Naive thymus-derived CD4-positive, alpha-beta T cell (primary cell): Measurements from ENCODE around the gene STXBP3. TPM values are rescaled to one million over a fixed set of nuclear protein-coding genes. Genes with fewer than 3 reads are reported as not detected.

Source experiments
- ATAC-seq: fragments of 150-1000 bp; cut with Tn5 transposase; 2 replicates; pipeline ENCODE4 v1.10.0; 2021; ENCODE audit warnings: mild to moderate bottlenecking, moderate library complexity
- CTCF ChIA-PET: fragments of 350-600 bp; sonication (Branson Sonifier 250); formaldehyde crosslinking; loops from one replicate; lab custom pipeline; 2021; ENCODE audit warnings: antibody characterized with exemption; lab: Charles Lee
- POLR2A ChIA-PET: fragments of 350-600 bp; sonication (Branson Sonifier 250); formaldehyde crosslinking; loops from one replicate; lab custom pipeline; 2021; ENCODE audit warnings: antibody characterized with exemption, inconsistent platforms; lab: Charles Lee
- DNase-seq, 9 donors: peaks; one replicate each; pipeline versions ENCODE4 v3.0.0 to v3.0.0-alpha.2; 2020 to 2022; ENCODE audit warnings: mixed read lengths in 1 of 9
- H3K27ac ChIP-seq: one replicate; pipeline ENCODE4 v1.7.0; 2013; ENCODE audit warnings: mild to moderate bottlenecking, low read depth, low read length, moderate library complexity
- H3K27me3 ChIP-seq, 2 donors: one replicate each; pipeline ENCODE4 v1.7.0; 2013; ENCODE audit warnings: low read length in 2 of 2, mild to moderate bottlenecking in 2 of 2, moderate library complexity in 2 of 2; ENCODE audit not compliant: control insufficient read depth in 2 of 2, insufficient read depth in 2 of 2
- H3K36me3 ChIP-seq, 3 experiments: 1 replicate in 2 of 3; 2 replicates in 1 of 3; pipeline ENCODE4 v1.7.0; 2013; ENCODE audit warnings: low read length in 3 of 3, mild to moderate bottlenecking in 3 of 3, moderate library complexity in 1 of 3; ENCODE audit not compliant: insufficient read depth in 3 of 3, control insufficient read depth in 2 of 3
- H3K4me1 ChIP-seq, 2 donors: one replicate each; pipeline ENCODE4 v1.7.0; 2013; ENCODE audit warnings: low read length in 2 of 2, mild to moderate bottlenecking in 2 of 2, moderate library complexity in 1 of 2; ENCODE audit not compliant: control insufficient read depth in 2 of 2, insufficient read depth in 2 of 2
- H3K4me3 ChIP-seq: 2 replicates; pipeline ENCODE4 v1.7.0; 2013; ENCODE audit warnings: mild to moderate bottlenecking, low read length
- H3K9me3 ChIP-seq, 3 experiments: 1 replicate in 2 of 3; 2 replicates in 1 of 3; pipeline ENCODE4 v1.7.0; 2013; ENCODE audit warnings: low read length in 3 of 3; ENCODE audit not compliant: control insufficient read depth in 2 of 3
- H3K27ac Mint-ChIP-seq, 9 donors: one replicate each; pipeline ENCODE4 v1.8.0; 2020 to 2022; ENCODE audit warnings: mixed read lengths in 9 of 9, mild to moderate bottlenecking in 8 of 9, moderate library complexity in 5 of 9, inconsistent platforms in 2 of 9
- H3K27me3 Mint-ChIP-seq, 5 donors: one replicate each; pipeline ENCODE4 v1.8.0; 2021 to 2022; ENCODE audit warnings: mixed read lengths in 5 of 5, mild to moderate bottlenecking in 1 of 5
- H3K36me3 Mint-ChIP-seq, 5 donors: one replicate each; pipeline ENCODE4 v1.8.0; 2020 to 2022; ENCODE audit warnings: mixed read lengths in 5 of 5, mild to moderate bottlenecking in 3 of 5, inconsistent platforms in 1 of 5
- H3K4me1 Mint-ChIP-seq, 7 donors: one replicate each; pipeline ENCODE4 v1.8.0; 2020 to 2022; ENCODE audit warnings: mixed read lengths in 7 of 7, mild to moderate bottlenecking in 3 of 7, inconsistent platforms in 1 of 7
- H3K4me3 Mint-ChIP-seq, 10 donors: one replicate each; pipeline ENCODE4 v1.8.0; 2020 to 2022; ENCODE audit warnings: mild to moderate bottlenecking in 10 of 10, mixed read lengths in 10 of 10, moderate library complexity in 6 of 10, inconsistent platforms in 2 of 10
- H3K9me3 Mint-ChIP-seq, 11 donors: one replicate each; pipeline ENCODE4 v1.8.0; 2020 to 2022; ENCODE audit warnings: mixed read lengths in 11 of 11, mild to moderate bottlenecking in 4 of 11, inconsistent platforms in 1 of 11, moderate library complexity in 1 of 11
- intact Hi-C, 2 donors: fragments of 100-400 bp; cut with micrococcal nuclease; formaldehyde crosslinking; loops; one replicate each; pipeline ENCODE4 v1.15.1; 2023
- polyA plus RNA-seq, 2 donors: library from polyadenylated mRNA; unstranded; fragments of 300-500 nt; fragmentation: Illumina TruSeq; gene quantifications; one replicate each; pipeline ENCODE4 v1.2.3, GENCODE V29; 2021
- total RNA-seq, 6 experiments: library from RNA in 5 of 6; stranded (reverse) in 5 of 6; gene quantifications; 1 replicate in 5 of 6; 2 replicates in 1 of 6; pipeline ENCODE4 v1.2.3 and lab custom pipeline; 2021 to 2026

Gene STXBP3
- total and polyA plus RNA-seq, 7 experiments from 2014 or later: 38.3 to 75.2 (median 53.0) TPM

DNA sequence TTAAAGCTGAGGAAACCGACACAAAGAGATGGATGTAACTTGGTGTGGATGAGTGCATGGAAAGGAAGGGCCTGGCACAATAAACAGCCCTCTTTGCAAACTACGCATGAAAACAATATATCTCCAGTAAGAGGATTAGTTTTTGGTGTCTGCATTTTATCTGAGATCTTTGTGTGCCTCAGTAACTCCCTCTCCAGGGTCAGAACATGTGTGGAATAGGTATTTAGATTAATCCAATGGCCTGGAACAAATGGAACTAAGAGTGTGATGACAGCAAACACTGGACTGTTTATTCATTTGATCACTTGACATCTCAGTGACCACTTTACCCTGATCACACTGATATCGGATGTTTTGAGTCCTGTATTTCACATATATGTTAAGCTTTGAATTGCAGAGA lies 65.1 kb downstream of the STXBP3 start:
- Mint-ChIP-seq H3K9me3 (no peaks in the 10 kb centered on the region), H3K4me1 (no peaks in the 10 kb centered on the region), H3K27ac (no peak overlapping the region), H3K36me3 (peaks cover 0 to 13% (median 6%) of the 10 kb centered on the region in 5 donors), H3K4me3 (no peak overlapping the region), H3K27me3 (peaks cover 0 to 22% (median 0%) of the 10 kb centered on the region in 5 donors)
- POLR2A ChIA-PET: no interaction called here
- no peak for DNase-seq
- no peaks in the 10 kb centered on the region for H3K27me3 ChIP-seq
- peaks cover 0 to 7% (median under 1%) of the 10 kb centered on the region in 3 experiments for H3K36me3 ChIP-seq
- H3K4me1 ChIP-seq: no peaks in the 10 kb centered on the region
- no peak overlapping the region for H3K27ac ChIP-seq
- H3K4me3 ChIP-seq: no peak overlapping the region
- no peaks in the 10 kb centered on the region for H3K9me3 ChIP-seq
- CTCF ChIA-PET: no interaction called here
- no peak for ATAC-seq
- intact Hi-C loops: no loop called here

DNA sequence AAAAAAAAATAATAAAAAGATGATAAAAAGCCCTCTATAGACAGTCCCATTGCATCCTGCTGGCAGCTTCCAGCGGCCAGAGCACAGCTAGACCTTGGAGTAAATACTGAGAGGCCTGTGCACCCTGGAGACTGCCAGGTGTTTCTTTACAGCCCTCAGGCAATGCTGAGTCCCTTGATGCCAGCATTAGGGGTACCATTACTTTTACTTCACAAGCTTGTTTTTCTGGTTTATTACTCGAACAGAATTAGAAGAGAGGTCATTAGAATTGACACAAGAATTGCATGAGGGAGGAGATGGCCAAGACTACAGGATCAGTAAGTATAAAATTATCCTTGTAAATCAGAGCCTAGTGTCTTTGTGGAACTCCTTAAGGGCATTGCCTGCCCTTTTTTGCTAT lies 66.9 kb downstream of the STXBP3 start:
- ChIA-PET CTCF (no interaction called here), POLR2A (no interaction called here)

DNA sequence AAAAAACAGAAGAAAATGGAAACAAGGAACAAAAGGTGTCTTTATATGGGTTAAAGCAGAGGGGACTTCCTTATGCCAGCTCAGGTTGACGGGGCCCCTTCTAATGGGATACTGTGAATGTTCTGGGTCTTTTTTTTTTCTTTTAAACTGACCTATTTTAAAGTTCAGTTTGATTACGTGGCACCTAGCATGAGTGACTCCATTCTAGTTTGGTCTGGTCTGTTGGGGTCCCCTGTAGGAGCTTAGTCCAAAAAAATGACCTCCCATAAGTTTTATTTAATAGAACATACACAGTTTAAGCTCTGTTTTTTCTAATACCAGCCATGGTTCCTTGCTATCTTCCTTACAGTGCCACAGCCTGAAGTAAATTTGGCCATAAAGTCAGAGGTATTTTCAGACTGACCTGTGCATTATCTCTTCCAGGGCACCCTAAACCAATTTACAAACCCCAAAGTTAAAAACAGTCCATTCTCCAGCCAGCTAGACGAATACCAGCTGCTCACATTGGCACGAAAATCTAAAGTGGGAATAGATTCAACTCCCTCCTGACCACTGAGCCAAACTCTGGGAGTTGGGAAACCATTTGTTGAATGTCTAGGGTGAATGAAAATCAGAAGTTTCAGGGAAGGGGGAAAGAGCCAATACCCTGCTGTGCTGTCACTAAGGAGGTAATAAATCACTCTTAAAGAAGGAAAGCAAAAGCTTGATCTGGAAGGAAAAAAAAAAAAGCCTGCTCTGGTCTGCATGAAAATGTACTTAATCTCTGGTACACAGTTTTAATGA lies 68.1 kb downstream of the STXBP3 start:
- no peaks in the 10 kb centered on the region for H3K36me3 ChIP-seq
- no peak overlapping the region for H3K4me3 Mint-ChIP-seq
- H3K36me3 Mint-ChIP-seq: peaks cover 0 to 5% (median 2%) of the 10 kb centered on the region in 5 donors
- H3K4me3 ChIP-seq: no peak overlapping the region
- intact Hi-C loops: no loop called here
- no peak overlapping the region for H3K27ac ChIP-seq
- no peaks in the 10 kb centered on the region for H3K9me3 Mint-ChIP-seq
- DNase-seq (no peak), ATAC-seq (no peak)
- no peaks in the 10 kb centered on the region for H3K4me1 Mint-ChIP-seq
- H3K9me3 ChIP-seq: no peaks in the 10 kb centered on the region
- H3K27me3 Mint-ChIP-seq: peaks cover 0 to 27% (median 4%) of the 10 kb centered on the region in 5 donors
- H3K4me1 ChIP-seq: no peaks in the 10 kb centered on the region
- ChIA-PET CTCF (no interaction called here), POLR2A (interaction anchor here (1.1 kb wide), 1 partner anchor 16 kb away, joined by 5 read pairs; no protein-coding TSS in a partner anchor)
- H3K27ac Mint-ChIP-seq: no peak overlapping the region
- no peaks in the 10 kb centered on the region for H3K27me3 ChIP-seq

More for the DNA sequence above, 66.9 kb downstream of the STXBP3 start:
- Histone ChIP-seq H3K36me3 (peaks cover 0 to 3% (median 0%) of the 10 kb centered on the region in 3 experiments), H3K4me1 (no peaks in the 10 kb centered on the region), H3K4me3 (no peak overlapping the region), H3K9me3 (no peaks in the 10 kb centered on the region), H3K27ac (no peak overlapping the region), H3K27me3 (no peaks in the 10 kb centered on the region)
- Mint-ChIP-seq H3K36me3 (peaks cover 0 to 10% (median 4%) of the 10 kb centered on the region in 5 donors), H3K27me3 (peaks cover 0 to 27% (median 0%) of the 10 kb centered on the region in 5 donors), H3K4me1 (no peaks in the 10 kb centered on the region), H3K9me3 (no peaks in the 10 kb centered on the region), H3K27ac (no peak overlapping the region), H3K4me3 (no peak overlapping the region)
- DNase-seq (no peak), ATAC-seq (no peak)
- intact Hi-C loops: no loop called here

DNA sequence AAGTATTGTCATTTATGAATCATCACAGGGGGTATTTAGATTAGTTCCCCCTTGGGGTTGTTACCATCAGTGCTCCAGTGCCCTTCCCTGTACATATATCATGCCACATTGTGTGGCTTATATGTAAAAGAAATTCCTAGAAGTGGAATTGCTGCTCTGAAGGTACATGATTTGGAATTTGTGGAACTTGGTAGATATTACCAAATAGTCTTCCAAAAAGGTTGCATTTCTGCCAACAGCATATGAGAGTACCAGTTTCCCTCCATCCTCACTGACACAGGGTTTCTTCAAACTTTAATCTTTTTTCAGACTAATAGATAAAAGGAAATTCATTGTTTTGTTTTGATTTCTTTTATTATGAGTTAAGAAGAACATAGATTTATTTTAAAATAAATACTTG lies 69.1 kb downstream of the STXBP3 start:
- peaks cover 0 to under 1% (median 0%) of the 10 kb centered on the region in 5 donors for H3K36me3 Mint-ChIP-seq
- Histone ChIP-seq H3K4me3 (no peak overlapping the region), H3K27me3 (no peaks in the 10 kb centered on the region), H3K9me3 (no peaks in the 10 kb centered on the region), H3K27ac (no peak overlapping the region), H3K36me3 (no peaks in the 10 kb centered on the region), H3K4me1 (no peaks in the 10 kb centered on the region)
- intact Hi-C loops: no loop called here
- DNase-seq (no peak), ATAC-seq (no peak)
- no peaks in the 10 kb centered on the region for H3K4me1 Mint-ChIP-seq
- no peak overlapping the region for H3K4me3 Mint-ChIP-seq
- peaks cover 0 to 33% (median 7%) of the 10 kb centered on the region in 5 donors for H3K27me3 Mint-ChIP-seq
- ChIA-PET POLR2A (no interaction called here), CTCF (no interaction called here)
- H3K27ac Mint-ChIP-seq: no peak overlapping the region
- no peaks in the 10 kb centered on the region for H3K9me3 Mint-ChIP-seq

DNA sequence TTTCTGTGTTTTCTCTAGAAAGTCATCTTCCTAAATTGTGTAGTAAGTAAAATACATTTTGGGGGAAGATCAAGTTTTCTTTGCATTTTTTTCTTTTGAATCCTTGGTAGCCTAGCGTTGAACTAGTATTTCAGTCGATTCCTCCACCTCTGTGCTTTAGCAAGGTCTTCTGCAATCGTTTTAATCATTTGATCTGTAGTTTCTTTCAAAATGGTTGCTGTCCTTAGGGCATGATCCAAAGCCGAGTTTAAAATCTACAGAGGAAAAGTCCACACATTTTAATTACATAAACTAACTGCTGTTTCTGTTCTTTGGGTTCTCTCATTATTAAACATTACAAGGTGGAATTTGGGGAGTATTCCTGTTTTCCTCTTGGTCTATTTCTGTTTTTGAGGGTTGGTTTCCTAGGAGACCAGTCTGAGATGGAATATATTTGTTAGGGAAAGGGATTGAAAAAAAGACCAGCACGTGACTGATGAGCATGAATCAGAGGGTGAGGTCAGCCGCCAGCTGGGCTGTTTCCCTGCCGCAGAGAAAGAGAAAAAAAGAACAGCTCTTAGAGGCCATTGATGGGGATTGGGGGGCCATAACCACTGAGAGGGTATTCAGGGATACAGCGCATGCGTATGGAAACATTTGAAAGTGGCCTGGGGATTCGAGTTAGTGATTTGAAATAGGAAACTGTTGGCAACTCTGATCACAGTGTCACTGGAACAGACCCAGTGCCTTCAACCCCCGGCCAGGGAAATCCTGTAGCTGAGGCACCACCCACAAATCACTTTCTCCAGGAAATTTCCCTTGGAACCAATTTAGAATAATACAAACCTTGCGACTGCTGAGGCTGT lies 69.8 kb downstream of the STXBP3 start:
- DNase-seq (no peak), ATAC-seq (no peak)
- Mint-ChIP-seq H3K4me1 (no peaks in the 10 kb centered on the region), H3K9me3 (no peaks in the 10 kb centered on the region), H3K27me3 (peaks cover 0 to 36% (median 7%) of the 10 kb centered on the region in 5 donors), H3K4me3 (no peak overlapping the region), H3K36me3 (no peaks in the 10 kb centered on the region), H3K27ac (no peak overlapping the region)
- POLR2A ChIA-PET: no interaction called here
- no peaks in the 10 kb centered on the region for H3K4me1 ChIP-seq
- no peaks in the 10 kb centered on the region for H3K9me3 ChIP-seq
- H3K4me3 ChIP-seq: no peak overlapping the region
- CTCF ChIA-PET: interaction anchor here (1.4 kb wide), 1 partner anchor 12 kb away, joined by 4 read pairs; no protein-coding TSS in a partner anchor
- H3K27me3 ChIP-seq: no peaks in the 10 kb centered on the region
- intact Hi-C loops: no loop called here
- no peaks in the 10 kb centered on the region for H3K36me3 ChIP-seq
- H3K27ac ChIP-seq: no peak overlapping the region

DNA sequence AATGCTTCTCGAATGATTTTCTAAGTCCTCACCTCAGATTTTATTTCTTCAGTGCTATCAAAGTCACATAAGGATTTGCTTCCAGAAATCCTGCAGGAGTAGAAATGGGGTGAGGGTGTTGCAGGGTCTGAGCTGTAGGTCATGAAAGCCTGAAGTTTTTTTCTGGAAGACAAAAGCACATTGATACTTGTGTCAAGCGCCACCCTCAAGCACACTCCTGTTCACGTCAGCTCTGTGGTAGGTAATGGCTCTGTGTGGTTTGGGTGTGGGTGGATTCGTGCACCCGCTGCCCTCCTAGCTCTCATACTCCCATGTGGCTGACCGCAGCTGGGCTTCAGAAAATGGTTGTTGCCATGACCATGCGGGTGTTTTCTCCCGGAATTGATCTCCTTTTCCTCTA lies 70.5 kb downstream of the STXBP3 start:
- no peaks in the 10 kb centered on the region for H3K9me3 Mint-ChIP-seq
- ChIA-PET CTCF (interaction anchor here (0.7 to 1.4 kb wide), 2 partner anchors 11 to 400 kb away, joined by 3 to 4 read pairs; no protein-coding TSS in a partner anchor), POLR2A (no interaction called here)
- H3K27ac Mint-ChIP-seq: no peak overlapping the region
- intact Hi-C loops: no loop called here
- no peak for ATAC-seq
- H3K4me1 Mint-ChIP-seq: no peaks in the 10 kb centered on the region
- H3K27me3 ChIP-seq: no peaks in the 10 kb centered on the region
- no peak for DNase-seq
- H3K36me3 ChIP-seq: no peaks in the 10 kb centered on the region
- H3K27me3 Mint-ChIP-seq: peaks cover 0 to 42% (median 8%) of the 10 kb centered on the region in 5 donors
- no peaks in the 10 kb centered on the region for H3K9me3 ChIP-seq
- no peak overlapping the region for H3K27ac ChIP-seq
- H3K4me3 ChIP-seq: no peak overlapping the region
- H3K36me3 Mint-ChIP-seq: no peaks in the 10 kb centered on the region
- H3K4me3 Mint-ChIP-seq: no peak overlapping the region
- H3K4me1 ChIP-seq: no peaks in the 10 kb centered on the region
